Astrocyte of the hippocampus (primary cell): ENCODE results near the gene NPAS1.

Source experiments
- DNase-seq: peaks from one replicate; pipeline ENCODE4 v3.0.0; 2011; ENCODE audit warnings: low read depth, low spot score

NPAS1 gene, protein sequence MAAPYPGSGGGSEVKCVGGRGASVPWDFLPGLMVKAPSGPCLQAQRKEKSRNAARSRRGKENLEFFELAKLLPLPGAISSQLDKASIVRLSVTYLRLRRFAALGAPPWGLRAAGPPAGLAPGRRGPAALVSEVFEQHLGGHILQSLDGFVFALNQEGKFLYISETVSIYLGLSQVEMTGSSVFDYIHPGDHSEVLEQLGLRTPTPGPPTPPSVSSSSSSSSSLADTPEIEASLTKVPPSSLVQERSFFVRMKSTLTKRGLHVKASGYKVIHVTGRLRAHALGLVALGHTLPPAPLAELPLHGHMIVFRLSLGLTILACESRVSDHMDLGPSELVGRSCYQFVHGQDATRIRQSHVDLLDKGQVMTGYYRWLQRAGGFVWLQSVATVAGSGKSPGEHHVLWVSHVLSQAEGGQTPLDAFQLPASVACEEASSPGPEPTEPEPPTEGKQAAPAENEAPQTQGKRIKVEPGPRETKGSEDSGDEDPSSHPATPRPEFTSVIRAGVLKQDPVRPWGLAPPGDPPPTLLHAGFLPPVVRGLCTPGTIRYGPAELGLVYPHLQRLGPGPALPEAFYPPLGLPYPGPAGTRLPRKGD

DNA sequence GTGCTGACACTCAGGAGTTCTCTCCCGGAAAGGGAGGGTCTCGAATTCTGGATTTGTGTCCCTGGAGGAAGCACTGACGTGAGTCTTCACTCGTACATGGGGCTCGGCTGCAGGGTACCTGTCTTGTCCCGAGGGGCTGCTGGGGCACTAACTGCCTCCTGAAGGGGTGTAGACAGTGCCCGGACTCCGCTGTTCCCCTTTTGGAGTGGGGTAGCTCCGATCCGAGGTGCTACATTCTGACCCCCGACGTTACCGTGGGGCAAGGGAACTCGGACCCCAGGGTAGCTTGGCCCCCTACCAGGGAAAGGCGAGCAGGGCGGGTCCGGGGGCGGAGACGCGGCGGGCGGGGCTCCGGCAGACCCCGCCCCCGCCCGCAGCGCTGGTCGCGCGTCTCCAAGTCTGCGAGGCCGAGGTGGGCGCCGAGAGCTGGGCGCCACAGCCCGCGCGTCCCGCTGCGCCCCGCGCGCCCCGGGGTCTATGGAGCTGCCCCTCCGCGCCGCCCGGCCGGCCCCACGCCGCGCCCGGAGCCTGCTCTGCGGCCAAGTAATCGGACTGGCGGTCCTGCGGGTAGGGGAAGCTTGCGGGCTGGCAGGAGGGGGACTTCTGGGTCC lies at the start of gene NPAS1:
Gene NPAS1 (plus strand): TSS at position 407 of the 611 bp plus-strand sequence. CDS start 1,211 bp downstream, outside the sequence.
- peak; percentile 41 for DNase-seq

DNA sequence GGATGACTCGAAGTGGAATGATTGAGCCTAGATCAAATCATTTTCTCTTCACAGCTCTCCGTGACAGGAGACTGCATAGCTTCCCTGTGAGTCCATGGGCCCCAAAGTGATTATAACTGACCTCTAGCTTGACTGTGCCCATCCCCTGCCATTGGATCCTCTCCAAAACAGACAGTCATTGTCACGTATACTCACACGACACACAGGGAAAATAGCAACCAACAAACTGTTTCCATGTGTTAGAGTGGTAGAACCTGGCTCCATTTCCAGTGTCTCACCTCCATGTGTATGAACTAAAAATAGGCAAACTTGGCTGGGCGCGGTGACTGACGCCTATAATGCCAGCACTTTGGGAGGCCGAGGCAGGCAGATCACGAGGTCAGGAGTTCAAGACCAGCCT lies 48.8 kb upstream of the NPAS1 start:
- DNase-seq: peak; percentile 46

DNA sequence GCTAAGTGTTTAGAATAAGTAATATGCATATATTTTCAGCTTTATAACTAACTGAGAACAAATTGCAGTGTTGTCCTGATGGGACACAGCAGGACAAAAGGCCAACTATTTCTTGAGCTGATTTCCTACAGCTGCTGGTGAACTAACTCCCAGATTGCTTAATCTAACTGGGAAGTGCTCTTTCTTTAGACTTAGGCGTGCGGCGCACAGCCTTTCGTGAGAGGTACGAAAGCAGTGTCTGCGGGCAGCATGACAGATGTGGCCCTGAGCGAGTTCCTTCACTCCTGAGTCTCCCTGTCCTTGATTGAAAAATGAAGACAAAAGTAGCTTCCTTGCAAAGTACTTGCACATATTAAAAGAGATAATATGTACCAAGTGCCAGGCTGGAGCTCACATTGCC lies 47.3 kb upstream of the NPAS1 start:
- no peak for DNase-seq

DNA sequence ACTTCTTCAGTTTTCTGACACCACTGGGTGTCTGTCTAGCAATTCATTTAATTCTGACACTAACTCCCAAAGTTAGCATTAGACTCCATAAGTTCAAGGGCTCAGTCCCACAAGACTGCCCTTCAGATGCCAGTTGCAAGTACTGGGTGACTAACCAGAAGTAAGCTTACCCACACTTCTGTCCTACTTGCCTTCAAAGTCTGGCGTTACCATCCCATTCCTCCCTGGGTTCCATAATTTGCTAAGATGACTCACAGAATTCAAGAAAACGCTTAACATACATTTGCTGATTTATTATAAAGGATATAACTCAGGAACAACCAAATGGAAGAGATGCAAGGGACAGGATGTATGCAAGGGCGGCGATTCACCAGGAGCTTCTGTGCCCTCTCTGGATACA lies 45.5 kb upstream of the NPAS1 start:
- DNase-seq: no peak

DNA sequence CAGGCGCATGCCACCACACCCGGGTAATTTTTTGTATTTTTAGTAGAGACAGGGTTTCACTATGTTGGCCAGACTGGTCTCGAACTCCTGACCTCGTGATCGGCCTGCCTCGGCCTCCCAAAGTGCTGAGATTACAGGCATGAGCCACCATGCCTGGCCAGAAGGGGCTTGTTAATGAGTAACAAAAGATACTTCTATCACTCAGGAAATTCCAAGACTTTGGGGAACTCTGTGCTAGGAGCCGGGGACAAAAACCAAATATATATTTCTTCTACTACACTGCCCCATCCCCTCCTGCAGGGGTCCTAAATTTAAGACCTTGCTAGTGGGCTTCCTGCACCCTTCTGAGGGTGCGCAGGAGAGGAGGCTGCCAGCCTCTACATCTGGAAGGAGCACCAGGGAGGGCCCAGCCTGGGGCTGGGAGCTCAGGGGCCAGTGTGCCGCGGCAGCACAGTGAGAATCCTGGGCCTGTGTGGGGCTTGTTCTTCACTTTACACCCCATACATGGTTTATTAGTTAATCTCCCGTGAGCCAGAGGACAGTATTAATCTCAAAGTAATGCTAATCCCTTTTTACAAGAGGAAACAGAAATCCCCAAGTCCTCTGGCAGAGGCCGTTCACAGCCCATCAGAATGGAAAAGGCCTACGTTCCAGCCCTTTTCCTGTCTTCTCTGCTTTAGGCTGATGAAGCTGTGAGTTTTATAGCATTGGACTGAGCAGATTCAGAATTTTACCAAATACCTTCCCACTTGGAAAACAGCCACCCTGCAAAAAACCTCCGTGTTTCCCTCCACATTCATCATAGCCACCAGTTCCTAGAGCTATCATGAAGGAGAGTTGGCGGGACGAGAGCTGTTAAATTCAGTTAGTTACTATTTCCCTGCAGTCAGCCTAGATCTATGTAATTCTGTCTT lies 44.4 kb upstream of the NPAS1 start:
- peak; percentile 50 for DNase-seq

DNA sequence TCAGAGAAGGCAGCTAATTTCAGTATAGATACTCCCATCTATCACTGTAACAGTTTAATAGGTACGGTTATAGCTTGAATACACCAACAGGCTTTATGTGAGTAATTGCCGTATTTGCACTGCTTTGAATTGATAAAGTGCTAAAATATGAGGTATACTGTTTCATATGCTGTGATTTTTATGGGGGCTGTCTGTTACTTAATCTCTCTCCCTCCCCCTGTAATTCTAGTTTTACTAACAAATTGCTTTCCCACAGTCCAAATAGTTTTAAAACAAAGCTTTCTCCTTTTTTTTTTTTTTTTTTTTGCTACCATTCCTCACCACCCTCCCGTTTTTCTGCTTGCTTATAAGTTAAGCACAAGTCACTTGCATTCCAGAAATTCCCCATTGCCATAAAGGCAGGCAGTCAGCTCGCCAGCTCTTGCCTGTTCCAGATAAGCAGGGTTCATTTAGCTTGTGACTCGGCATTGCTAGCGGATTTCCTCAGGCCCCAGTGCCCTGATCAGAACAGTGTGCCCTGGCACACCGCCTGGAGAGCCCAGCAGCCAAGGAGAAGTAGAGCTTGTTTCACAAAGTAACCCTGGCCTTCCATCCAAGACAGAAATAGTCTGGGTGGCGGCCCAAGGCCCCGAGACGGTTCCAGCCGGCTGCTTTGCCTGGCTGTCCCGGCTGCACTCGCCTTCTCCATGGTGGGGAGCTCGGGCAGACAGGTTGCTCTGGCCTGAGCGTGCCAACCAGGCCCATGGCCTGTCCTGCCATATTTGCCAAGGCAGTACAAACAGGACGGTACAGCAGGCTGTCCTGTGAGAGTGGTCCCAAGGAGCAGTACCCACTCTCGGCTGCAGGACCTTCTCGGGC lies 43.5 kb upstream of the NPAS1 start:
- peak; percentile 98 for DNase-seq

DNA sequence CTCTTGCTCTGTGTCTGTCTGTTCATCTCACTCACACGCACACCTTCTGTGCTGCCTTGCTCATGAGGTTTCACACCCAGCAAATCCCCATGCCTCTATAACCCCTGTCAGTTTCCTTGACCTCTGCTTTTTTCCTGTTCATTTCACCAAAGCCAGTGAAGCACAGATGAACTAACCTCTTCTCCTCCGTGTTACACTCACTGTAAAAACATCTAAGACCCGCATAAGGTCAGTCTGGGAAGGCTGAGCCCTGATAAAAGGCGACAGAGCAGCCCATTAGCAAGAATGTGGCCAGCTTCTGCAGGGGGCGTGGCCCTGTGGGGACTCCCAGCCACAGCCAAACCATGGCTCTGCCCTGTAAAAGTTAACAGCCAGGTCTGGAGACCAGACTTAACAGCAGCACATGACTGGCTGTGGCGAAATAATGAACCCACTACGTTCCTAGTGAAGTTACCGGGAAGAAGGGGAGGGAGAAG lies 42.8 kb upstream of the NPAS1 start:
- peak; percentile 86 for DNase-seq

DNA sequence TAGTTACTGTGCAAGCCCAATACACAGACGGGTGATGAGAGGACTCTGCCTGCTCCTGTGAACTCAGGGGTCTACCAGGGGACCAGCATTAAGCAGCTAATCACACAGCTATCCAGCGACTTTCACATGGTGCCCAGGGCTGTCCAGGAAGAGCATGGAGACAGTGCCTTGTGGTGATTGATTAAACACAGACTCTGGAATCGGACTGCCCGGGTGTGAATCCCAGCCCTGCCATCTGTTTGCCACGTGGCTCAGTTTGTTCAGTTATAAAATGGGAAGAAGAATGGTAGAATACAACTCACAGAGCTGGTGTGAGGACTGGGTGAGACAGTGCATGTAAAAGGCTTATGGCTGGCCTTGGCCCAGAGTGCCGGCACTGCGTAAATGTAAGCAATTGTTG lies 42.1 kb upstream of the NPAS1 start:
- DNase-seq: no peak

DNA sequence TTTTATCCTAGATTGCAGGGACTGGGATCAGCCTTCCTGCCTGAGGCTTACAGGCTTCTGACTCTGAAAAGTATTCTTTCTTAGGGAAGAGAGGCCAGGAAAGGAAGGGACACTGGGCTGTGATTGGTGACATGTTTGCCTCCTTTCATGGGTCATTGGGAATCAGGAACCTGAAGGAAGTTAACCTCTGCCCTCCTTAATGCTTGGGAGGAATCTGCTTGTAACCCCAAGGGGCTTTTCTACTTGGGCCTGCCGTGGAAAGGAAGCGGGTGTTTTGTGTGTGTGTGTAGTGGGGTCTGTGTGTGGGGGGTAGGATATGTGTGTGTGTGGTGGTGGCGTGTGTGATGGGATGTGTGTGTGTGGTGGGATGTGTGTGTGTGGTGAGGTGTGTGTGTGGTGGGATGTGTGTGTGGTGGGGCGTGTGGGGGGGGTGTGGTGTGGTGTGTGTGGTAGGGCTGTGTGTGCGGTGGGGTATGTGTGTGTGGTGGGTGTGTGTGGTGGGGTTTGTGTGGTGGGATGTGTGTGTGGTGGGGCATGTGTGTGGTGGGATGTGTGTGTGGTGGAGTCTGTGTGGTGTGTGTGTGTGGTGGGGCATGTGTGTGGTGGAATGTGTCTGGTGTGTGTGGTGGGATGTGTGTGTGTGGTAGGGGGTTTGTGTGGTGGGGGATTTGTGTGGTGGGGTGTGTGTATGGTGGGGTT lies 41.3 kb upstream of the NPAS1 start:
- no peak for DNase-seq

DNA sequence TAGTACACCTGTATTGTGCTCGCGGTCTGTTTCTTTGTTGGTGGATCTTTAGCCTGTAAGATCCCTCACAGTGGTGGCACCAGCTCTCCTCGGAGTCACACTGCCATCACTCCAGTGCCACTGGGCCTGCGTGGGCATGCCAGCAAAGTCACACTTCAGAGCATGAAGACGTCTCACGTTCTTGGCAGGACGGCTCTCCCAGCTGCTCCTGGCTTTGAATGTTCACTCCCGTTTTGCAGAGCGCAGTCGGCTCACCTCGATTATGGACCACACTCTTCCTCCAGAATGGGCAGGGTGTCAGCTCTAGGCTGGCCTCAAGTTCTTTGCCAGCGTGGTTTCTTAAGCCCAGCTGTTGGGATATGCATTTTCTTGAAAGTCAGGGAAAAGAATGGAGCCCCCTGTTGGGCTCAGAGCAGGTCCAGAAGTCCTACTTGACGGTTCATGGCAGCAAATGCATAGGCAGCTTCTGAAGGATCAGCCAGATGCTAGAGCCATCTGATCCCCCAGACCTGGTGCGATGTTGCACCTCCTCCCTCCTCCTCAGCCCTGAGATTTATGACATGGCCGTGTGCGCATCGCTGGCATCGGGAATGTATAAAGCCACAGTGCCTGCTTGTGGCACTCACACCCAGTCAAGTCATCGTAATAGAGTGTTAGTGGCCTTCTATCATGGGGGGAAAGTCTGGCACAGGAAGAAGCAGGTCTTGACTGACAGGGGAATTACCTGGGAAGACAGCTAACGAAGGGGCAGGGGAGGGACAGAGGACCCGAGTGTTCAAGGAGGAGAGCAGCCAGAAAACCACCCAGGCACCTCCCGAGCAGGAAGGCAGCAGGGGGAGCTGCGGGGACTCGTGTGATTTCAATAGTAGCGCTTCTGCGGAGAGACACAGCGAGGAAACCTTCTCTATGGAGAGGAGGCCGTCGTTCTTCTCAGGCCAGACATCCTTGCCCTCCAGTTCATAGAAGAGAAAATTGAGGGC lies 40.2 kb upstream of the NPAS1 start:
- no peak for DNase-seq

DNA sequence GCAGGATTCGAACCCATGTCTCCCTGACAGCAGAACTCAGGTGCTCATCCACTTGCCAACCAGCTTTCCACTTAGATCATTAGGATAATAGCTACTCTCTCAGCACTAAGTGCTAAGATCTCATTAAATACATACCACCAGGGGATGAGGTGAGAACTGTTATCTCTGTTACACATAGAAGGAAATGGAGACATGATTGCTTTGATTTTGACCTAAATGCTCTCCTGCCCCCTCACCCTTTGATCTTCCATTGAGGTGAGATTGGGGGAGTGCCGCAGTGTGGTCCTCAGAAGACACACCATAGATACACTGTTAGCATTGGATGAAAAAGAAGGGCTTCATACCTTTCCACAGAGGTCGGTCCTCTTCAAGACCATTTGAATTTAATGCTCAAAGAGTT lies 38.9 kb upstream of the NPAS1 start:
- DNase-seq: no peak

DNA sequence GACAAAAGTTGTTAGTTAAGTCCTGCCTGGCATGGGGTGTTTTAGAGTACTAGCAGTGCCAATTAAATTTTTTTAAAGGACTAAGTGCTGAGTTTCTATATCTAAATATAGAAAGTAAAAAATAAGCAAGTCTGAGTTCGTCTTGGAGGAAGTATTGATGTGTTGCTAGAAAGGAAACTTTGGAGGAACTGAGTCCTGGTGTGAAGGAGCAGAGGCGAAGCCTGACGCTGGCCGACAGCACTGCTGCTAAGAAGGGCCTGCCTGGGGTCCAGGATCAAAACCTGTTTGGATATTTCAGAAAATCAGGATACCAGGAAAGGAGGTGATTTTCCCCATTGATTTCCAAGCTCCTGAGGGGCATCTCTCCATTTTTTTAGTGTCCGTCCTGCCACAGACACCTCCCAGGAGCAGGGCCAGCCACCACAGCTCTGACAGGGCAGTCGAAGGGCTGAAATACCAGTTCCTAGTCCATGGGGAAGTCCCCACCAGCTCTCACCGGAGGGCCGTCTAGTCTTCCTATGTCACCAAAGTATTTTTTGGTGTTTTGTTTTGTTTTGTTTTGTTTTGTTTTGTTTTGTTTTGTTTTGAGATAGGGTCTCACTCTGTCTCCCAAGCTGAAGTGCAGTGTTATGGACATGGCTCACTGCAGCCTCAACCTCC lies 38.2 kb upstream of the NPAS1 start:
- no peak for DNase-seq

DNA sequence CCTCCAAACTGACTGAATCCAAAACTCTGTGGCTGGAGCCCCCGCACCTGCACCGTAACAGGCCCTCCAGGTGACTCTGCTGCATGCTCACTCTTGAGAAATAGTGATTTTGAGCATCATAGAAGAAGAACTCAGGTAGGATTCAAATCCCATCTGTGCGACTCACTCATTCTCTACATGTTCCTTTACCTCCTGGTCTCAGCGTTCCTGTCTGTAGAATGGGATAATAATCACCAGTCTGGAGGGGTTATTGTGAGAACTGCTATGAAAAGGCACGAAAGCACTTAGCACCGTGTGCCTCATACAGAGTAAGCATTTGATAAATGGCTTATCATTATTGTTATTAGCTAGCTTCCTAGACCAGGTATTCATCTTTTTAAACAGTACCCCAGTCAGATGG lies 36.5 kb upstream of the NPAS1 start:
- no peak for DNase-seq

DNA sequence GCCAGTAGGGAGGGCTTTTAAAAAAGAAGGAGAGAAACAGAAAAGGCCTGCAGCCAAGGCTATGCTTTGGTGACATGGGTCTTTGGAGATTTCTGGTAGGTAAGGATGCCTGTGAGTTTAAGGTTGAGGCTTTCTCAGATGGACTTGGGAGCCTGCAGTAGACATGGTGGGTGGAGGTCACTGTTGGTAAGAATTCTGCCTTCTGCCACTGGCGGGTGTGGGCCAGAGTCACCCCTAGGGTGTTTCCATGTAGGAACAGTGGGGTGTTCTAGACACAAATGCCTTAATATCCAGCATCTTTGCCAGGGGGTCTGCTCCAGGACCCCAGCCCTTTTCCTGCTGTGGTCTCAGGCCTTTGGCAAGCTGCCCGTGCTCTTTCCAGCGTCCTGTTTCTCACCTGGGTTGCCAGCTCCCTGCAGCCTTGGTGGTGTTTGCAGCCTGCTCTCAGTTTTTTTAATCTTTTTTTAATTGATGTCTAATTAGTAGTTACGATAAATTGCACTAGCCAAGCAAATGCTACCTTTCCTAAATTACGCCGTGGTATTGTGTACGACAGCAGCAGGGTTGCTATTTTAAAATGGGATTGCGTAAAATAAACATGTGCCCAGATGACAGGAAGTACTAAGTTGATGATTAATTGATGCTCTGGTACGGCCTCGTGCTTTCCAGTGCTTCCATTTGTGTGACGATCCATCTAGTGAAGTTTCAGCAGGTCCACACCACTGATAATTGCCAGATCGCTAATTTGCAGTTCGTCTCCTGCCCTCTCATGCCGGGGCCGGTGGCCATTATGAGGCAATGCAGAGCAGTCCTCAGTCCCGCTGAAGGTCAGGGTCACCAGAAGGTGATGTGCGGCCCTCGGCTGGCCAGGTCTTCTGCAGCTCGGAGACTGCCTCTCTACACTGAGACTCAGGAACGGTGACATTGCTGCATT lies 35.3 kb upstream of the NPAS1 start:
- no peak for DNase-seq

DNA sequence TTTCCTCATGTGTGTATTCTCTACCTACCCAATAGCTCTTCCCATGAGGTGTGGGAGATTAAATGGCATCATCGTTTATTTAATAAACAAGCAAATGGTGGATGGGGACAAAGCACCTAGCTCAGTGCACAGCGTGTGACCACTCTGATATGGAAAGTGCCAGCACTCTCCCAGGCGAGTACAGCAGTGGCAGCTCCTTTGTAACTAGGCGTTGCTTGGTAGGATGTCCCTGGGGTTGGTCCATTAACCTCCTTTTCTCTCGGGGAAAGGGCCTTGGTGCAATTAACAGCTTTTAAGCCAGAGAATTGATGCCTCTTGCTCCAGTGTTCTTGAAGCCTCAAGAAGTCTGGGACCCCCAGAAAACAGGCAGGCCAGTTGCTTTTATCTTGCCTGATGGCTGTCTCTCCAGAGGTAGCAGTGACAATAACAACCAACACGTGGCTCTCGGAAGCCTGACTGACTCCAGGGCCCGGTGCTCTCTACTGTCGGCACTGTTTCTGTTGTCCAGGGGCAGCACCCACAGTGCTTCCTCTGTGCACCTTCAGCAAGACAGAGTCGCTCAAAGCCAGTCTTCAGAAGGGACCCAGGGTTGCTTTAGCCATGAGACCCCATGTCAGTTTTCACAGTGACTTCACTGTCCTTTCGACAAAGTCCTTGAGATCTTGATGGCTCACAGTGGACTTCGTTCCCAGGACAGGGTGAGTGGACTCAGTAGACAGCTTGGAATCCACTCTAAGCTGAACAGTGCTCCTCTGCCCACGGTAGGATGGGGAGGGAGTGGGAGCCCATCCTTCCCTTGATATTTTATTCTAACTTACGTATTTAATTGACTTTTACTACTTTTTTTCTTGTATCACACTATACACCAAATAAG lies 33.9 kb upstream of the NPAS1 start:
- DNase-seq: no peak

DNA sequence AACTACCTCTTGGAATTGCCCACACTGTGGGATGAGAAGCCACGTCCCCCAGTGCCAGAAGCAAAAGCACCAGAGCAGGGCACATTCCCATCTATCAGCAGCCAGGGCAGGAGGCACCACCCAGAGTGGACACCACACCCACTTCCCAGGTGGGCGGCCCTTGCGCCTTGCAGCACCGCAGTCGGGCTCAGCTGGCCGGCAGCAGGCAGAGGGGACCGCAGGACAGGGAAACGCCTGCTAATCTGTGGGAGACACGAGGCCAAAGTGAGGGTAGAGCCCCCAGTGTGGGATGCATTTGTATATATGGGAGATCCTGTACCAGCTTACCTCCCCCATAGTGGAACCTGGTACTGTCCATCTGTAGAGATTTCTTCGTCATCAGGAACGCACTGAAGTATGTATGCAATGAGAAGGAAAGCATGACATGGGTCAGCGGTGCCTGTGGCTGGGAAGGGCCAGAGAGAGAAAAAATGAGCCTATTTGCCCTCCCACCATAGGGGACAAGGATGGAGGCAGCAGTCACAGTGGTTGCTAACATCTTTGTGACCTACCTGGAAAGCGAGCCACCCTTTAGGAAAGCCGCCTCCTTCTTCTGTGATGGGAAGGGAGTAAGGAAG lies 30.9 kb upstream of the NPAS1 start:
- DNase-seq: no peak
